ENCODE results near the gene PLA2G4A.

PLA2G4A gene

GRCh38 chr1:186834399-186834958, 5.7 kb downstream of the PLA2G4A start:
- DNase-seq (ENCODE audit: low read depth): no peak

- no peak for DNase-seq (ENCODE audit: low read depth)
Observed at GRCh38 chr1:186835448-186835847, 6.7 kb downstream of the PLA2G4A start.

- no peak for DNase-seq (ENCODE audit: low read depth)
Observed at GRCh38 chr1:186837806-186838205, 9.1 kb downstream of the PLA2G4A start.

GRCh38 chr1:186838380-186839040, 9.8 kb downstream of the PLA2G4A start:
- no peak for DNase-seq (ENCODE audit: low read depth)

- no peak for DNase-seq (ENCODE audit: low read depth)
Observed at GRCh38 chr1:186839041-186839400, 10.3 kb downstream of the PLA2G4A start.

GRCh38 chr1:186841599-186841998, 12.8 kb downstream of the PLA2G4A start:
- DNase-seq (ENCODE audit: low read depth): no peak

- DNase-seq (ENCODE audit: low read depth): no peak
Observed at GRCh38 chr1:186842547-186842946, 13.8 kb downstream of the PLA2G4A start.

GRCh38 chr1:186843226-186843625, 14.5 kb downstream of the PLA2G4A start:
- DNase-seq (ENCODE audit: low read depth): no peak

- DNase-seq (ENCODE audit: low read depth): no peak
Observed at GRCh38 chr1:186843931-186844330, 15.2 kb downstream of the PLA2G4A start.

GRCh38 chr1:186845576-186846210, 16.9 kb downstream of the PLA2G4A start:
- no peak for DNase-seq (ENCODE audit: low read depth)

- DNase-seq (ENCODE audit: low read depth): no peak
Observed at GRCh38 chr1:186848509-186849130, 19.9 kb downstream of the PLA2G4A start.

- no peak for DNase-seq (ENCODE audit: low read depth)
Observed at GRCh38 chr1:186849271-186849671, 20.5 kb downstream of the PLA2G4A start.

GRCh38 chr1:186849826-186850225, 21.1 kb downstream of the PLA2G4A start:
- DNase-seq (ENCODE audit: low read depth): no peak

- DNase-seq (ENCODE audit: low read depth): no peak
Observed at GRCh38 chr1:186854102-186854501, 25.4 kb downstream of the PLA2G4A start.

GRCh38 chr1:186858923-186859322, 30.2 kb downstream of the PLA2G4A start:
- no peak for DNase-seq (ENCODE audit: low read depth)

GRCh38 chr1:186859995-186860394, 31.2 kb downstream of the PLA2G4A start:
- DNase-seq (ENCODE audit: low read depth): no peak

- DNase-seq (ENCODE audit: low read depth): no peak
Observed at GRCh38 chr1:186864296-186864695, 35.5 kb downstream of the PLA2G4A start.

- no peak for DNase-seq (ENCODE audit: low read depth)
Observed at GRCh38 chr1:186865253-186865652, 36.5 kb downstream of the PLA2G4A start.

- no peak for DNase-seq (ENCODE audit: low read depth)
Observed at GRCh38 chr1:186865857-186866256, 37.1 kb downstream of the PLA2G4A start.

- DNase-seq (ENCODE audit: low read depth): no peak
Observed at GRCh38 chr1:186869526-186870228, 40.9 kb downstream of the PLA2G4A start.

- no peak for DNase-seq (ENCODE audit: low read depth)
Observed at GRCh38 chr1:186871784-186872183, 43.0 kb downstream of the PLA2G4A start.

GRCh38 chr1:186872291-186872690, 43.5 kb downstream of the PLA2G4A start:
- DNase-seq (ENCODE audit: low read depth): no peak

GRCh38 chr1:186873687-186874086, 44.9 kb downstream of the PLA2G4A start:
- DNase-seq (ENCODE audit: low read depth): no peak

Data from activated T-helper 1 cell treated with Interleukin-2 at 50 U/mL for 16 hours (primary cell).